ENCODE measurements around the gene IL2RA. TPM values are rescaled to one million over a fixed set of nuclear protein-coding genes. Genes with fewer than 3 reads are reported as not detected.
A peak's percentile ranks its signal among the peaks of the same experiment; 100 is the strongest.

The IL2RA gene
- total and polyA plus RNA-seq, 9 of the 15 experiments (the other 6 are each of a cell fraction or from before 2014, with no cell fraction given) = 0.95 TPM; not detected in 8

DNA sequence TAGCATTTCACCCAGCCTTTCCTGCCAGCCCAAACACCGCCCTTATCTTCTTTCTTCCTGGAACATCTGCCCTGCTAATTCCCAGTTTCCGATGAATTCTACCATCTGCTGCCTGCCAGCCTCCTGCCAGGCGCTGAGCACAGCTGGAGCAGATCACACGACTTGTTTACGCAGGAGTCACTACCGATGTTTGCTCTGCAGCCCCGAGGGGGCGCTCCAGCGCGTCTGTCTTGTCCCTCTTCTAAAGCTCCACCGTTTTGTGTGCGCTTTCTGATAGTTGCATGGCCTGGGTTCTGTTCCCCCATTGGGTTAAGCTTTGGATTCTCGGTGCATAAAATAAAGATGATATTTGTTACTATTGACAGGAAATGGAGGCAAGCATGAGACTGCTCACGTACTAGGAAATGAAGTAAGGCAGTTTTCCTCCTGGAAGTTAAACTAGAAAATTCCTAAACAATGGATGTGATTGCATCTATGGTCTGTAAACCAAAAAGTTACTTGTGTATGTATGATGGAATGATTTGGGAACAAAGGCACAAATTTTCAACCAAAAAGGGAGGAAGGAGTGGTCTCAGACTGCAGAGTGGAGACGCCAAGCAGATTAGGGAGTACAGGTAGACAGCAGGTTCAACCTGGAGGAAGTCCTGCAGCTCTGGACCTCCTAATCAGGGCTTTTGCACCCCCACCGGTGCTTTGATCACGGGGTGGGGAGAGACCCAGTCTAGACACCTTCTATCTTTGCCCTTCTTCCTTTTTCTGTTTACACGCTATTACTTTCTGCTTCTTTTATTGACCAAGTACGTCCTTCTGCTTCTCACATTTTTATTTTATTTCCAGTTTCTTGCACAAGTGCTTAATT lies 24.4 kb upstream of the IL2RA start (continued):
- TF ChIP-seq, protein P1, sequence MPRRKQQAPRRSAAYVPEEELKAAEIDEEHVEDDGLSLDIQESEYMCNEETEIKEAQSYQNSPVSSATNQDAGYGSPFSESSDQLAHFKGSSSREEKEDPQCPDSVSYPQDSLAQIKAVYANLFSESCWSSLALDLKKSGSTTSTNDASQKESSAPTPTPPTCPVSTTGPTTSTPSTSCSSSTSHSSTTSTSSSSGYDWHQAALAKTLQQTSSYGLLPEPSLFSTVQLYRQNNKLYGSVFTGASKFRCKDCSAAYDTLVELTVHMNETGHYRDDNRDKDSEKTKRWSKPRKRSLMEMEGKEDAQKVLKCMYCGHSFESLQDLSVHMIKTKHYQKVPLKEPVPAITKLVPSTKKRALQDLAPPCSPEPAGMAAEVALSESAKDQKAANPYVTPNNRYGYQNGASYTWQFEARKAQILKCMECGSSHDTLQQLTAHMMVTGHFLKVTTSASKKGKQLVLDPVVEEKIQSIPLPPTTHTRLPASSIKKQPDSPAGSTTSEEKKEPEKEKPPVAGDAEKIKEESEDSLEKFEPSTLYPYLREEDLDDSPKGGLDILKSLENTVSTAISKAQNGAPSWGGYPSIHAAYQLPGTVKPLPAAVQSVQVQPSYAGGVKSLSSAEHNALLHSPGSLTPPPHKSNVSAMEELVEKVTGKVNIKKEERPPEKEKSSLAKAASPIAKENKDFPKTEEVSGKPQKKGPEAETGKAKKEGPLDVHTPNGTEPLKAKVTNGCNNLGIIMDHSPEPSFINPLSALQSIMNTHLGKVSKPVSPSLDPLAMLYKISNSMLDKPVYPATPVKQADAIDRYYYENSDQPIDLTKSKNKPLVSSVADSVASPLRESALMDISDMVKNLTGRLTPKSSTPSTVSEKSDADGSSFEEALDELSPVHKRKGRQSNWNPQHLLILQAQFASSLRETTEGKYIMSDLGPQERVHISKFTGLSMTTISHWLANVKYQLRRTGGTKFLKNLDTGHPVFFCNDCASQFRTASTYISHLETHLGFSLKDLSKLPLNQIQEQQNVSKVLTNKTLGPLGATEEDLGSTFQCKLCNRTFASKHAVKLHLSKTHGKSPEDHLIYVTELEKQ (CRISPR knock-in tag; IDR thresholded peaks at IDR 0.05) = no peak
- no peak for TF ChIP-seq NFIX (CRISPR knock-in tag; IDR thresholded peaks at IDR 0.05; ENCODE audit: low read depth)
- TF ChIP-seq ZBTB26 (CRISPR knock-in tag; IDR thresholded peaks at IDR 0.05) = no peak
- TF ChIP-seq JUN (IDR thresholded peaks at IDR 0.05; ENCODE audit: borderline replicate concordance, low read depth, low read length) = peak; percentile 36; the same call in 1 of the 2 replicates
- TF ChIP-seq JUN (CRISPR knock-in tag; IDR thresholded peaks at IDR 0.05; ENCODE audit: borderline replicate concordance) = no peak
- peak; percentile 25; the same call in 1 of the 2 replicates for TF ChIP-seq ESRRA (IDR thresholded peaks at IDR 0.05; ENCODE audit: borderline replicate concordance, low read depth)
- no peak for TF ChIP-seq TRIM28 (IDR thresholded peaks at IDR 0.05)
- TF ChIP-seq DPF2 (IDR thresholded peaks at IDR 0.05) = 0 out of 2 replicates have a peak, but pooled peaks have one; percentile 13
- TF ChIP-seq, protein P2, sequence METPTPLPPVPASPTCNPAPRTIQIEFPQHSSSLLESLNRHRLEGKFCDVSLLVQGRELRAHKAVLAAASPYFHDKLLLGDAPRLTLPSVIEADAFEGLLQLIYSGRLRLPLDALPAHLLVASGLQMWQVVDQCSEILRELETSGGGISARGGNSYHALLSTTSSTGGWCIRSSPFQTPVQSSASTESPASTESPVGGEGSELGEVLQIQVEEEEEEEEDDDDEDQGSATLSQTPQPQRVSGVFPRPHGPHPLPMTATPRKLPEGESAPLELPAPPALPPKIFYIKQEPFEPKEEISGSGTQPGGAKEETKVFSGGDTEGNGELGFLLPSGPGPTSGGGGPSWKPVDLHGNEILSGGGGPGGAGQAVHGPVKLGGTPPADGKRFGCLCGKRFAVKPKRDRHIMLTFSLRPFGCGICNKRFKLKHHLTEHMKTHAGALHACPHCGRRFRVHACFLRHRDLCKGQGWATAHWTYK (CRISPR knock-in tag; IDR thresholded peaks at IDR 0.05) = no peak
- TF ChIP-seq FOXK2 (conservative IDR thresholded peaks at IDR 0.05 in 1 of 2, IDR thresholded peaks at IDR 0.05 in 1 of 2; ENCODE audit: low read depth in 2 of 2) = peak; percentile 91 to 95
- TF ChIP-seq ZNF124 (CRISPR knock-in tag; IDR thresholded peaks at IDR 0.05) = no peak
- no peak for TF ChIP-seq U2AF1 (optimal IDR thresholded peaks at IDR 0.05; ENCODE audit: low read depth, low read length)
